PC-3 (cell line): ENCODE data around the gene CKAP5. TPM values are rescaled to one million over a fixed set of nuclear protein-coding genes. Genes with fewer than 3 reads are reported as not detected.

Experiments used
- ATAC-seq: fragments of 200-7000 bp; cut with Tn5 transposase; 2 replicates; pipeline ENCODE4 v1.9.1; 2020; ENCODE audit warnings: mild to moderate bottlenecking, moderate library complexity
- BruUV-seq: library from RNA; stranded (reverse); fragments of 400-500 nt; replicated peaks from 2 replicates; lab custom pipeline; 2021; lab: Mats Ljungman, UMichigan
- CTCF ChIA-PET: fragments of 300-600 bp; sonication (Branson Sonifier 250); formaldehyde crosslinking; loops from one replicate; lab custom pipeline; 2022; ENCODE audit warnings: antibody characterized with exemption; lab: Charles Lee
- POLR2A ChIA-PET: fragments of 300-600 bp; sonication (Branson Sonifier 250); formaldehyde crosslinking; loops from one replicate; lab custom pipeline; 2022; ENCODE audit warnings: antibody characterized with exemption; ENCODE audit not compliant: unreplicated experiment; lab: Charles Lee
- DNase-seq: peaks from one replicate; pipeline ENCODE4 v3.0.0-alpha.2; 2015
- H2AFZ ChIP-seq: fragments of 300-600 bp; sonication (generic); 2 replicates; pipeline ENCODE4 v1.6.0; 2016; ENCODE audit warnings: antibody characterized with exemption, low read length
- H3F3A ChIP-seq: fragments of 300-600 bp; sonication (generic); one replicate; pipeline ENCODE4 v1.6.0; 2017; ENCODE audit warnings: antibody characterized with exemption, low read length, control low read depth, mild to moderate bottlenecking; ENCODE audit not compliant: unreplicated experiment
- H3K27ac ChIP-seq: fragments of 300-600 bp; sonication (generic); 2 replicates; pipeline ENCODE4 v1.5.1; 2016; ENCODE audit warnings: mild to moderate bottlenecking, low read length
- H3K27me3 ChIP-seq: fragments of 300-600 bp; sonication (generic); 2 replicates; pipeline ENCODE4 v1.6.1; 2016; ENCODE audit warnings: low read length, mixed read lengths
- H3K36me3 ChIP-seq: fragments of 300-600 bp; sonication (generic); 2 replicates; pipeline ENCODE4 v1.6.1; 2016; ENCODE audit warnings: low read depth, mixed run types, low read length, mixed read lengths
- H3K4me1 ChIP-seq: fragments of 300-600 bp; sonication (generic); 2 replicates; pipeline ENCODE4 v1.5.1; 2016; ENCODE audit warnings: low read length; ENCODE audit not compliant: insufficient read depth
- H3K4me2 ChIP-seq: fragments of 300-600 bp; sonication (generic); 2 replicates; pipeline ENCODE4 v1.6.0; 2016; ENCODE audit warnings: low read length
- H3K4me3 ChIP-seq: fragments of 300-600 bp; sonication (generic); 2 replicates; pipeline ENCODE4 v1.5.1; 2016; ENCODE audit warnings: mild to moderate bottlenecking, low read length, mixed read lengths
- H3K79me2 ChIP-seq: fragments of 300-600 bp; sonication (generic); 2 replicates; pipeline ENCODE4 v1.6.1; 2017; ENCODE audit warnings: low read length, mixed read lengths
- H3K9ac ChIP-seq: fragments of 300-600 bp; sonication (generic); 2 replicates; pipeline ENCODE4 v1.6.0; 2016; ENCODE audit warnings: mild to moderate bottlenecking, low read length
- H3K9me2 ChIP-seq: fragments of 300-600 bp; sonication (generic); replicated peaks from 2 replicates; pipeline ENCODE4 v1.6.1; 2016; ENCODE audit warnings: mixed run types, low read length, mixed read lengths
- H3K9me3 ChIP-seq: fragments of 300-600 bp; sonication (generic); 2 replicates; pipeline ENCODE4 v1.6.1; 2016; ENCODE audit warnings: low read length, mixed read lengths
- H4K20me1 ChIP-seq: fragments of 300-600 bp; sonication (generic); 2 replicates; pipeline ENCODE4 v1.6.1; 2016; ENCODE audit warnings: low read length, mixed read lengths
- CTCF ChIP-seq: fragments of 300-600 bp; sonication (generic); conservative IDR thresholded peaks from 2 replicates; pipeline ENCODE4 v1.5.1; 2017; ENCODE audit warnings: antibody characterized with exemption, low read depth, mild to moderate bottlenecking, low read length
- EZH2 ChIP-seq: fragments of 300-600 bp; sonication (generic); IDR thresholded peaks from one replicate; pipeline ENCODE4 v1.6.1; 2017; ENCODE audit warnings: antibody characterized with exemption, mild to moderate bottlenecking, low read length; ENCODE audit not compliant: unreplicated experiment
- EZH2phosphoT487 ChIP-seq: fragments of 300-600 bp; sonication (generic); IDR thresholded peaks from 2 replicates; pipeline ENCODE4 v1.6.1; 2018; ENCODE audit warnings: mild to moderate bottlenecking, antibody characterized with exemption, low read length, borderline replicate concordance
- intact Hi-C: fragments of 100-400 bp; cut with micrococcal nuclease; formaldehyde crosslinking; loops from 2 replicates; pipeline ENCODE4 v1.9.0; 2023
- total RNA-seq: library from RNA; depleted of rRNA; stranded (reverse); fragments of >200 nt; gene quantifications from 2 replicates; pipeline ENCODE4 v1.2.3, GENCODE V29; 2014

The CKAP5 gene
- total RNA-seq, 1 experiment from 2014 or later, result 86.4 TPM

- Histone ChIP-seq H2AFZ (peak overlapping the region; percentile 40; the same call in 1 of the 2 replicates), H3K9me3 (no peaks in the 10 kb centered on the region), H3K9me2 (no peaks in the 10 kb centered on the region), H3K27me3 (no peaks in the 10 kb centered on the region), H3K79me2 (peaks cover 100% of the 10 kb centered on the region), H3K9ac (no peak overlapping the region), H3K4me3 (peak overlapping the region; percentile 64), H3K36me3 (no peaks in the 10 kb centered on the region), H3F3A (no peaks in the 10 kb centered on the region), H4K20me1 (peaks cover 39% of the 10 kb centered on the region), H3K27ac (no peak overlapping the region), H3K4me1 (peaks cover 13% of the 10 kb centered on the region), H3K4me2 (peak overlapping the region; percentile 82)
- ChIA-PET CTCF (no interaction called here), POLR2A (interaction anchor here (0.7 kb wide), 1 partner anchor 20 kb away, joined by 4 read pairs; the partner anchor contains the start of gene CKAP5)
- DNase-seq (peak; percentile 65), ATAC-seq (peak; percentile 98)
- no peak for TF ChIP-seq EZH2phosphoT487
- no peak for TF ChIP-seq CTCF
- TF ChIP-seq EZH2, result no peak
- intact Hi-C loops, result no loop called here
- no TSS peak for BruUV-seq
Measured at GRCh38 chr11:46826310-46827044, 19.6 kb downstream of the CKAP5 start.

- no peaks in the 10 kb centered on the region for H3F3A ChIP-seq
- H3K4me1 ChIP-seq, result no peaks in the 10 kb centered on the region
- no peaks in the 10 kb centered on the region for H3K9me2 ChIP-seq
- peaks cover 34% of the 10 kb centered on the region for H3K36me3 ChIP-seq
- peak; percentile 85 for ATAC-seq
- H3K27me3 ChIP-seq, result no peaks in the 10 kb centered on the region
- ChIA-PET CTCF (no interaction called here), POLR2A (no interaction called here)
- H3K9me3 ChIP-seq, result no peaks in the 10 kb centered on the region
- intact Hi-C loops, result loop anchor here (5.0 kb wide), 1 partner anchor 132 kb away; no protein-coding TSS in a partner anchor
- H3K4me3 ChIP-seq, result no peak overlapping the region
- DNase-seq, result peak; percentile 53
- H3K4me2 ChIP-seq, result no peak overlapping the region
- BruUV-seq, result no TSS peak
- H4K20me1 ChIP-seq, result no peaks in the 10 kb centered on the region
- no peak overlapping the region for H2AFZ ChIP-seq
- no peak overlapping the region for H3K9ac ChIP-seq
- no peak overlapping the region for H3K27ac ChIP-seq
- H3K79me2 ChIP-seq, result 0 out of 2 replicates have a peak, but pooled peaks cover 5% of the 10 kb centered on the region
- TF ChIP-seq EZH2phosphoT487 (no peak), CTCF (peak; percentile 57), EZH2 (no peak)
Measured at GRCh38 chr11:46808799-46809431, 37.2 kb downstream of the CKAP5 start.
